OCI-LY7 (cell line): ENCODE data around the gene SOX5. TPM values are rescaled to one million over a fixed set of nuclear protein-coding genes. Genes with fewer than 3 reads are reported as not detected.

Experiments used
- BruUV-seq: library from RNA; stranded (reverse); fragments of 400-500 nt; replicated peaks from 2 replicates; lab custom pipeline; 2021; lab: Mats Ljungman, UMichigan
- CTCF ChIA-PET: fragments of 300-600 bp; sonication (Branson Sonifier 250); formaldehyde crosslinking; loops from one replicate; lab custom pipeline; 2022; ENCODE audit warnings: antibody characterized with exemption; ENCODE audit not compliant: unreplicated experiment; lab: Charles Lee
- POLR2A ChIA-PET: fragments of 300-600 bp; sonication (Branson Sonifier 250); formaldehyde crosslinking; loops from one replicate; lab custom pipeline; 2022; ENCODE audit warnings: antibody characterized with exemption; lab: Charles Lee
- DNase-seq: peaks from one replicate; pipeline ENCODE4 v3.0.0-alpha.2; 2015; ENCODE audit warnings: low spot score
- H2AFZ ChIP-seq: fragments of 200-600 bp; sonication (generic), shearing (Covaris generic); 2 replicates; pipeline ENCODE4 v1.6.1; 2014; ENCODE audit warnings: mild to moderate bottlenecking, antibody characterized with exemption, low read length, moderate library complexity
- H3K27ac ChIP-seq: fragments of 200-600 bp; sonication (generic); 2 replicates; pipeline ENCODE4 v1.5.1; 2014; ENCODE audit warnings: mixed run types, low read depth, mild to moderate bottlenecking, moderate library complexity, low read length, inconsistent platforms; ENCODE audit not compliant: poor library complexity, severe bottlenecking
- H3K36me3 ChIP-seq: fragments of 200-600 bp; sonication (generic); 2 replicates; pipeline ENCODE4 v1.6.1; 2014; ENCODE audit warnings: mild to moderate bottlenecking, antibody characterized with exemption, low read length, moderate library complexity, mixed read lengths; ENCODE audit not compliant: insufficient read depth
- H3K4me1 ChIP-seq: fragments of 200-600 bp; sonication (generic); 2 replicates; pipeline ENCODE4 v1.5.1; 2014; ENCODE audit warnings: mild to moderate bottlenecking, low read length; ENCODE audit not compliant: insufficient read depth, poor library complexity, severe bottlenecking
- H3K4me2 ChIP-seq: fragments of 200-600 bp; sonication (generic); 2 replicates; pipeline ENCODE4 v1.6.1; 2014; ENCODE audit warnings: mild to moderate bottlenecking, low read length
- H3K4me3 ChIP-seq: fragments of 200-600 bp; sonication (generic); 2 replicates; pipeline ENCODE4 v1.5.1; 2014; ENCODE audit warnings: mild to moderate bottlenecking, low read depth, low read length; ENCODE audit not compliant: poor library complexity, severe bottlenecking
- H3K79me2 ChIP-seq: fragments of 200-600 bp; sonication (generic); 2 replicates; pipeline ENCODE4 v1.6.1; 2016; ENCODE audit warnings: low read depth, mild to moderate bottlenecking, low read length, moderate library complexity, mixed read lengths; ENCODE audit not compliant: insufficient read depth
- H3K9me2 ChIP-seq: fragments of 200-600 bp; sonication (generic); 2 replicates; pipeline ENCODE4 v1.6.1; 2016; ENCODE audit warnings: mild to moderate bottlenecking, low read length, mixed read lengths; ENCODE audit not compliant: insufficient read depth
- H3K9me3 ChIP-seq: fragments of 200-600 bp; sonication (generic); 2 replicates; pipeline ENCODE4 v1.6.1; 2014; ENCODE audit warnings: mild to moderate bottlenecking, mixed run types, low read length, mixed read lengths
- H4K20me1 ChIP-seq: fragments of 200-600 bp; sonication (generic); 2 replicates; pipeline ENCODE4 v1.6.1; 2014; ENCODE audit warnings: mild to moderate bottlenecking, antibody characterized with exemption, low read length, moderate library complexity, mixed read lengths; ENCODE audit not compliant: insufficient read depth
- CTCF ChIP-seq: fragments of 200-600 bp; sonication (generic); conservative IDR thresholded peaks from 2 replicates; pipeline ENCODE4 v1.5.1; 2014; ENCODE audit warnings: mild to moderate bottlenecking, antibody characterized with exemption, low read length, moderate library complexity, mixed read lengths
- EZH2phosphoT487 ChIP-seq: fragments of 200-600 bp; sonication (generic); IDR thresholded peaks from 2 replicates; pipeline ENCODE4 v1.6.1; 2018; ENCODE audit warnings: low read depth, borderline replicate concordance, mild to moderate bottlenecking, mixed run types, antibody characterized with exemption, low read length, moderate library complexity, mixed read lengths
- intact Hi-C: fragments of 100-400 bp; cut with micrococcal nuclease; formaldehyde crosslinking; loops from one replicate; pipeline ENCODE4 v1.10.0; 2022; ENCODE audit not compliant: unreplicated experiment
- total RNA-seq, 2 experiments: library from RNA; depleted of rRNA in 1 of 2; stranded (reverse); fragments of >200 nt in 1 of 2; shearing (Covaris generic) in 1 of 2; gene quantifications; 2 replicates each; pipeline ENCODE4 v1.2.3, GENCODE V29; 2014 to 2022

SOX5 gene
- total RNA-seq, 2 experiments from 2014 or later, result 0.16 TPM; not detected in 1

DNA sequence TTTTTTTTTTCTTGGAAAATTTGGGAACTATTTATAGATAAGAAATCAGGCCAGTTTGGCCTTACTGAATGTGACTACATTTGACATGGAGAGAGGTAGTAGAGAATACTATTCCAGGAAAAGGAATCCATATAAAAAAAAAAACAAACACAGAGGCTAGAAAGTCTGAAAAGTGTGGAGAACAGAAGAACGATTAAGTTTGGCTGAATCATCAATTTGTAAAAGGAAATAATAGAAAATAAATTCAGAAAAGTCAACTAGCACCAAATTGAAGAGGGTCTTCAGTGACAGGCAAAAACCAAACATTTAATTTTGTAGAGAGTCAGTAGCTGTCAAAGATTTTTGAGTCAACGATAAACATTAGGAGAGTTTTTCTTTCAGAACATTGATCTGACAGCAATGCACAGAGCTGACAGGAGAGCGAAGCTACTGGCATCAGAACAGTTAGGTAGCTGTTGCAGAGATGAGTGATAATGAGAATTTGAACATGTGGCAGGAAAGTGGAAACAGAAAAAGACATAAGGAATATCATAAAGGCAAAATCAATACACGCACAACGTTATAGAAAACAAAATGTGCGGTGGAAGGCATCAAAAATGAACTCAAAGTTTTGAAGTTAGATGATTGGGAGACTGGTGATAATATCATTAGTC is 241.2 kb downstream of the SOX5 start:
- H3K4me2 ChIP-seq, result no peak overlapping the region
- no peaks in the 10 kb centered on the region for H3K79me2 ChIP-seq
- ChIA-PET CTCF (no interaction called here), POLR2A (no interaction called here)
- H3K36me3 ChIP-seq, result no peaks in the 10 kb centered on the region
- H3K9me2 ChIP-seq, result no peaks in the 10 kb centered on the region
- no peaks in the 10 kb centered on the region for H4K20me1 ChIP-seq
- no peak for DNase-seq
- H3K9me3 ChIP-seq, result no peaks in the 10 kb centered on the region
- intact Hi-C loops, result no loop called here
- no TSS peak for BruUV-seq
- no peak overlapping the region for H3K4me3 ChIP-seq
- no peak overlapping the region for H2AFZ ChIP-seq
- H3K4me1 ChIP-seq, result no peaks in the 10 kb centered on the region
- H3K27ac ChIP-seq, result no peak overlapping the region
- TF ChIP-seq CTCF (no peak), EZH2phosphoT487 (no peak)

GRCh38 chr12:23707270-23707669 is 242.2 kb downstream of the SOX5 start:
- Histone ChIP-seq H3K79me2 (no peaks in the 10 kb centered on the region), H3K9me2 (no peaks in the 10 kb centered on the region), H3K4me3 (no peak overlapping the region), H4K20me1 (no peaks in the 10 kb centered on the region), H3K36me3 (no peaks in the 10 kb centered on the region), H3K4me2 (no peak overlapping the region), H3K27ac (no peak overlapping the region), H3K9me3 (no peaks in the 10 kb centered on the region), H2AFZ (no peak overlapping the region), H3K4me1 (no peaks in the 10 kb centered on the region)
- intact Hi-C loops, result no loop called here
- POLR2A ChIA-PET, result no interaction called here
- TF ChIP-seq CTCF (no peak), EZH2phosphoT487 (no peak)
- DNase-seq, result no peak
- no TSS peak for BruUV-seq
- CTCF ChIA-PET, result no interaction called here
